Sigmoid colon (tissue), 7 donors: Measurements from ENCODE around the gene MOB3B. TPM values are rescaled to one million over a fixed set of nuclear protein-coding genes. Genes with fewer than 3 reads are reported as not detected.

Source experiments
- DNase-seq: peaks from one replicate; pipeline ENCODE4 v3.0.0-alpha.2; 2019
- H3K27ac ChIP-seq, 4 donors: fragments of 200-600 bp; sonication (generic); one replicate each; pipeline ENCODE4 v1.5.1; 2016 to 2019; ENCODE audit warnings: mild to moderate bottlenecking in 1 of 4
- H3K27me3 ChIP-seq, 3 donors: fragments of 200-600 bp; sonication (generic); one replicate each; pipeline ENCODE4 v1.5.1; 2019; ENCODE audit warnings: mild to moderate bottlenecking in 1 of 3
- H3K36me3 ChIP-seq, 4 donors: fragments of 200-600 bp; sonication (generic); one replicate each; pipeline ENCODE4 v1.5.1; 2016 to 2019
- H3K4me1 ChIP-seq, 4 donors: fragments of 200-600 bp; sonication (generic); one replicate each; pipeline ENCODE4 v1.5.1; 2017 to 2019
- H3K4me3 ChIP-seq, 4 donors: fragments of 200-600 bp; sonication (generic); one replicate each; pipeline ENCODE4 v1.5.1; 2017 to 2019; ENCODE audit warnings: mild to moderate bottlenecking in 2 of 4, moderate library complexity in 1 of 4
- H3K9me3 ChIP-seq, 4 donors: fragments of 200-600 bp in 3 of 4; sonication (generic) in 3 of 4; one replicate each; pipeline versions ENCODE4 v1.5.1 to v1.6.1; 2013 to 2019
- EP300 ChIP-seq, 4 donors: sonication (generic); formaldehyde crosslinking; IDR thresholded peaks; one replicate each; pipeline ENCODE4 v1.6.1; 2017; ENCODE audit warnings: antibody characterized with exemption in 4 of 4
- POLR2A ChIP-seq, 2 donors: fragments of 450-650 bp; IDR thresholded peaks; one replicate each; pipeline ENCODE4 v1.6.1; 2016; ENCODE audit warnings: antibody characterized with exemption in 2 of 2, mild to moderate bottlenecking in 2 of 2, moderate library complexity in 2 of 2
- POLR2AphosphoS5 ChIP-seq, 4 donors: sonication (generic); formaldehyde crosslinking; IDR thresholded peaks; one replicate each; pipeline ENCODE4 v1.6.1; 2017; ENCODE audit warnings: antibody characterized with exemption in 4 of 4
- WGBS, 2 donors: extraction: QIAGEN DNeasy Blood & Tissue Kit; methylation state at CpG; one replicate each; pipeline ENCODE4 v1.1.7; 2013; 5-methylcytosine and 5-hydroxymethylcytosine counted together
- intact Hi-C: fragments of 100-400 bp; cut with DNase I; formaldehyde crosslinking; loops from one replicate; pipeline ENCODE4 v1.15.1; 2023
- polyA plus RNA-seq, 3 donors: library from polyadenylated mRNA; stranded (reverse); fragments of 200-250 nt; gene quantifications; one replicate each; pipeline ENCODE4 v1.2.3, GENCODE V29; 2013
- total RNA-seq, 4 donors: library from RNA; depleted of rRNA; stranded (reverse); fragments of >200 nt; gene quantifications; one replicate each; pipeline ENCODE4 v1.1.0, GENCODE V29; 2016
- TF ChIP-seq, protein P1 (sequence below), 4 experiments: fragments of 450-650 bp in 3 of 4; fragments of 200-600 bp in 1 of 4; IDR thresholded peaks; one replicate each; pipeline ENCODE4 v1.5.1; 2016 to 2019; ENCODE audit warnings: antibody characterized with exemption in 4 of 4, mild to moderate bottlenecking in 3 of 4, moderate library complexity in 2 of 4
- donor health status: healthy with polysubstance abuse.
- donor health status: Bipolar disorder and iron deficiency.
- donor health status: healthy.

MOB3B gene
- total and polyA plus RNA-seq, 7 donors: 6.9 to 23.4 (median 16.1) TPM

DNA sequence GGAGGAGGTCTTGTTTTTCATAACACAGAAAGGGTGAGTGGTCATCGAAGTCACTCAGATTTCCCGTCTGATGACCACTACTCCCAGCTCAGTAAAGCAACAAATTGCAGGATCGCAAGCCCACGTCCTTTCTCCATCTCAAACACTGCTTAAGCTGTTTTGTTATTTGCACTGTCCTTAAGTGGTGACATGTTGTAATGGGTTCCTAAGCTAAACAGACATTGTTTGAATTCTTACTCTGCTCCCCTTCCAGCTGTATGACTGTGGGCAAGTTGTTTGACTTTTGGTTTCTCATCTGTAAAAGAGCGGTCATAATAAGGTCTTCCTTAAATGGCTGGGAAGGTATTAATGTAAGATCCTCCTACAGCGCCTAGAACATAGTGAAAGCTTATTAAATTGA is 169.9 kb downstream of the MOB3B start:
- Histone ChIP-seq H3K4me3 (no peak overlapping the region), H3K9me3 (no peaks in the 10 kb centered on the region), H3K36me3 (peaks cover 0 to 13% (median 0%) of the 10 kb centered on the region in 4 donors), H3K4me1 (peaks cover 0 to 5% (median 0%) of the 10 kb centered on the region in 4 donors), H3K27ac (no peak overlapping the region), H3K27me3 (no peaks in the 10 kb centered on the region)
- intact Hi-C loops: no loop called here
- WGBS, 2 donors: 93 to 98% methylated on average over 6 of the region's 6 CpGs
- TF ChIP-seq EP300 (IDR thresholded peaks at IDR 0.05) (no peak), POLR2A (IDR thresholded peaks at IDR 0.05) (no peak), POLR2AphosphoS5 (IDR thresholded peaks at IDR 0.05) (no peak)
- TF ChIP-seq, protein P1, sequence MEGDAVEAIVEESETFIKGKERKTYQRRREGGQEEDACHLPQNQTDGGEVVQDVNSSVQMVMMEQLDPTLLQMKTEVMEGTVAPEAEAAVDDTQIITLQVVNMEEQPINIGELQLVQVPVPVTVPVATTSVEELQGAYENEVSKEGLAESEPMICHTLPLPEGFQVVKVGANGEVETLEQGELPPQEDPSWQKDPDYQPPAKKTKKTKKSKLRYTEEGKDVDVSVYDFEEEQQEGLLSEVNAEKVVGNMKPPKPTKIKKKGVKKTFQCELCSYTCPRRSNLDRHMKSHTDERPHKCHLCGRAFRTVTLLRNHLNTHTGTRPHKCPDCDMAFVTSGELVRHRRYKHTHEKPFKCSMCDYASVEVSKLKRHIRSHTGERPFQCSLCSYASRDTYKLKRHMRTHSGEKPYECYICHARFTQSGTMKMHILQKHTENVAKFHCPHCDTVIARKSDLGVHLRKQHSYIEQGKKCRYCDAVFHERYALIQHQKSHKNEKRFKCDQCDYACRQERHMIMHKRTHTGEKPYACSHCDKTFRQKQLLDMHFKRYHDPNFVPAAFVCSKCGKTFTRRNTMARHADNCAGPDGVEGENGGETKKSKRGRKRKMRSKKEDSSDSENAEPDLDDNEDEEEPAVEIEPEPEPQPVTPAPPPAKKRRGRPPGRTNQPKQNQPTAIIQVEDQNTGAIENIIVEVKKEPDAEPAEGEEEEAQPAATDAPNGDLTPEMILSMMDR (IDR thresholded peaks at IDR 0.05): no peak
- DNase-seq: no peak

DNA sequence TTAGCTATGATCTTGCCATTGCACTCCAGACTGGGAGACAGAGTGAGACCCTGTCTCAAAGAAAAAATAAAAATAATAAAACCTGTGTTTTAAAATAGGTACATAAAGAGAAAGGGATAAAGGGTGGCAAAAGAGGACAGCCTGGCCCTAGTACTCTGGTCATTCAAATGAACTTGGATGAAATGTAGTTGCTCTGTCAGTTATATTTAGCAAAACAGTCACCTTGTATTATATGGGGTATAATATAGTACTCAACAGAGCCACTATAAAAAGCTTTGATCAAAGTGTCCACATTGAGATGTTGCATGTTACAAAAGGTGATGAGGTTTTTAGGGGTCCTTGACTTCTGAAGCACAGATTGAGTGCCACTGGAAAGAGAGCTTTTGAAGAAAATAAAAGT is 171.6 kb downstream of the MOB3B start:
- intact Hi-C loops: no loop called here
- no peak for DNase-seq

DNA sequence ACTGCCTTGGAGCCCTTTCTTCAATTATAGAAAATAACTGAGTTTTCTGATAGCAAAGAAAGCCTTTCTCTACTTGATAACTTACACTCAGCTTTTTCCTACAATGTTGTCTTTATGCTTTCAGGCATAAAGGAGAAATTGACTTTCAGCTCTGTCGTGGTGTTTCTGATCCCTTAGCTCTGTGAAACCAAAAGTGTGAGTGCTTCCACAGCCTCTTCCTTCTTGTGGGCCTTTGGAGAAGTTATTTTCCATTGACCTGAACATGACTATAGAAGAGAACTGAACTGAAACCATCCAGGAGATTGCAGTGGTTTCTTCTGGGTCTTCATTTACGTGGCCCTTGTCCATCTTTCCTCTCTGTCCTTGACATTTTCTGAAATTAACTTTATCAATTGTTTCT is 173.2 kb downstream of the MOB3B start:
- Histone ChIP-seq H3K36me3 (peaks cover 0 to 13% (median 0%) of the 10 kb centered on the region in 4 donors), H3K27me3 (no peaks in the 10 kb centered on the region), H3K9me3 (no peaks in the 10 kb centered on the region), H3K27ac (peak overlapping the region in 1 of 4 donors; percentile 6), H3K4me3 (no peak overlapping the region), H3K4me1 (peaks cover 0 to 15% (median 14%) of the 10 kb centered on the region in 4 donors)
- DNase-seq: no peak
- WGBS, 2 donors: 75 to 82% methylated on average over 2 of the region's 2 CpGs
- TF ChIP-seq, protein P1 (IDR thresholded peaks at IDR 0.05): no peak
- intact Hi-C loops: no loop called here

More for the DNA sequence above, 171.6 kb downstream of the MOB3B start:
- H3K9me3 ChIP-seq: no peaks in the 10 kb centered on the region
- TF ChIP-seq EP300 (IDR thresholded peaks at IDR 0.05): no peak
- TF ChIP-seq POLR2A (IDR thresholded peaks at IDR 0.05): no peak
- TF ChIP-seq POLR2AphosphoS5 (IDR thresholded peaks at IDR 0.05): no peak
- TF ChIP-seq, protein P1 (IDR thresholded peaks at IDR 0.05): no peak
- peaks cover 0 to 13% (median 0%) of the 10 kb centered on the region in 4 donors for H3K36me3 ChIP-seq
- H3K4me3 ChIP-seq: no peak overlapping the region
- H3K27ac ChIP-seq: no peak overlapping the region
- no peaks in the 10 kb centered on the region for H3K27me3 ChIP-seq
- H3K4me1 ChIP-seq: peaks cover 0 to 13% (median 4%) of the 10 kb centered on the region in 4 donors

DNA sequence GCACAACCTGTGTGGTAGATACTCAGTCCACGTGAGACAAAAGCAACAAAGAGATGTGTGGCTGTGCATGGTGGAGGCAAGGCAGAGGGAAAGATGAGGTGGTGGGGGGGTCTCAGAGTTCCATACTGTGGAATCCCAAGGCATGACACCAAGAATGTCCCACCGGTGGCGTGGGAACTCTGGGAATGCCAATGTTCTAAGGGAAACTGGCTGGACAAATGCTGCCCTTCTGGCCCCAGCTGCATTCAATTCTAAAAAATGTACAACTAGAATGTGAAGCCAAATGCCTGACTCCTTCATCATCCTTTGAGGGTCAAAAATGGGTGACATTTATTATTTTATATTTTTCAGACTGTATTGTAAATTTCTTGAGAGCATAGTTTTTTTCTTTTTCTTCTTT is 174.4 kb downstream of the MOB3B start:
- Histone ChIP-seq H3K9me3 (no peaks in the 10 kb centered on the region), H3K27me3 (no peaks in the 10 kb centered on the region), H3K4me3 (no peak overlapping the region), H3K27ac (no peak overlapping the region), H3K4me1 (peaks cover 0 to 28% (median 26%) of the 10 kb centered on the region in 4 donors), H3K36me3 (peaks cover 0 to 13% (median 0%) of the 10 kb centered on the region in 4 donors)
- intact Hi-C loops: no loop called here
- WGBS, 2 donors: 92 to 95% methylated on average over 3 of the region's 3 CpGs
- no peak for TF ChIP-seq EP300 (IDR thresholded peaks at IDR 0.05)
- TF ChIP-seq, protein P1 (IDR thresholded peaks at IDR 0.05): no peak
- TF ChIP-seq POLR2A (IDR thresholded peaks at IDR 0.05): no peak
- TF ChIP-seq POLR2AphosphoS5 (IDR thresholded peaks at IDR 0.05): no peak
- DNase-seq: no peak
